ENCODE data around the gene ARGLU1.
A peak's percentile ranks its signal among the peaks of the same experiment; 100 is the strongest.

The ARGLU1 gene

GRCh38 chr13:106532111-106532929 is 35.6 kb downstream of the ARGLU1 start:
- peaks cover 13% of the 10 kb centered on the region for H3K79me2 ChIP-seq (ENCODE audit: control insufficient read depth, low read length)
- H3K9me2 ChIP-seq (replicated peaks; ENCODE audit: control insufficient read depth, low read length) = no peaks in the 10 kb centered on the region
- no peaks in the 10 kb centered on the region for H3K36me3 ChIP-seq (ENCODE audit: control insufficient read depth, low read length)
- no peak overlapping the region for H3K27ac ChIP-seq (ENCODE audit: low read depth, low read length)
- H3K9me3 ChIP-seq (ENCODE audit: control insufficient read depth, insufficient read depth, low read length) = no peaks in the 10 kb centered on the region
- H3K4me3 ChIP-seq (ENCODE audit: low read length) = peak overlapping the region; percentile 78
- H3K4me1 ChIP-seq (ENCODE audit: control insufficient read depth, low read length) = peaks cover 31% of the 10 kb centered on the region
- TF ChIP-seq, protein P1, sequence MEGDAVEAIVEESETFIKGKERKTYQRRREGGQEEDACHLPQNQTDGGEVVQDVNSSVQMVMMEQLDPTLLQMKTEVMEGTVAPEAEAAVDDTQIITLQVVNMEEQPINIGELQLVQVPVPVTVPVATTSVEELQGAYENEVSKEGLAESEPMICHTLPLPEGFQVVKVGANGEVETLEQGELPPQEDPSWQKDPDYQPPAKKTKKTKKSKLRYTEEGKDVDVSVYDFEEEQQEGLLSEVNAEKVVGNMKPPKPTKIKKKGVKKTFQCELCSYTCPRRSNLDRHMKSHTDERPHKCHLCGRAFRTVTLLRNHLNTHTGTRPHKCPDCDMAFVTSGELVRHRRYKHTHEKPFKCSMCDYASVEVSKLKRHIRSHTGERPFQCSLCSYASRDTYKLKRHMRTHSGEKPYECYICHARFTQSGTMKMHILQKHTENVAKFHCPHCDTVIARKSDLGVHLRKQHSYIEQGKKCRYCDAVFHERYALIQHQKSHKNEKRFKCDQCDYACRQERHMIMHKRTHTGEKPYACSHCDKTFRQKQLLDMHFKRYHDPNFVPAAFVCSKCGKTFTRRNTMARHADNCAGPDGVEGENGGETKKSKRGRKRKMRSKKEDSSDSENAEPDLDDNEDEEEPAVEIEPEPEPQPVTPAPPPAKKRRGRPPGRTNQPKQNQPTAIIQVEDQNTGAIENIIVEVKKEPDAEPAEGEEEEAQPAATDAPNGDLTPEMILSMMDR (IDR thresholded peaks at IDR 0.05; ENCODE audit: low read depth, low read length, poor library complexity, severe bottlenecking) = no peak
- TF ChIP-seq EZH2phosphoT487 (IDR thresholded peaks at IDR 0.05; ENCODE audit: borderline replicate concordance, low read length) = no peak
- peaks cover 23% of the 10 kb centered on the region for H3K27me3 ChIP-seq (ENCODE audit: control insufficient read depth, low read length)
- peaks cover 11% of the 10 kb centered on the region for H3F3A ChIP-seq (ENCODE audit: control insufficient read depth, insufficient read depth)
- H3K4me2 ChIP-seq (ENCODE audit: low read length) = peak overlapping the region; percentile 91
- peaks cover 3% of the 10 kb centered on the region for H4K20me1 ChIP-seq (ENCODE audit: control insufficient read depth, insufficient read depth, low read depth, low read length)

DNA sequence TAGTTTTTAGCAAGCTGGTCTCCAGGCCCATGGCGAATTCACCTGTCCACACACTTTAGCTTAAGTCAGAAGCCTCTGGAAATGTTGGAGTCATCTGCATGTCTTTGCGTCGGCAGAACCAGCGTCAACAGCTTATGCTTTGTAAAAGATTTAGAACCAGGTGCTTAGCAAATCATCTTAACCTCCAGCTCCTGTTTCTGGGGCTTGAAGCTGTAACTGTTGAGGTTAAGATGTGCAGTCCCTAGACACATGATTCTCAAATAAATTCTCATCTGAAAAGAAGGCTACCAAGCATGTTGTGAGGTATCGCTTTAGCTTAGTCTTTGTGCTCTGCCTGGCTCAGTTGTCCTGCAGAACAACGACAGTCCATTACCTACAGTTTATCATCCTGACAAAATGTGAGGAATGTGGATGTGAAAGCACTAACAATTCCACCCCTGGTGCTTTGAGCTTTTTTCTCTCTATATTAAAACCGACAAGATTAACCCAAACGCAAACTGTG is 36.9 kb downstream of the ARGLU1 start:
- no peaks in the 10 kb centered on the region for H3K9me3 ChIP-seq (ENCODE audit: control insufficient read depth, insufficient read depth, low read length)
- peaks cover 23% of the 10 kb centered on the region for H3K27me3 ChIP-seq (ENCODE audit: control insufficient read depth, low read length)
- H3K9me2 ChIP-seq (replicated peaks; ENCODE audit: control insufficient read depth, low read length) = no peaks in the 10 kb centered on the region
- no peak for TF ChIP-seq EZH2phosphoT487 (IDR thresholded peaks at IDR 0.05; ENCODE audit: borderline replicate concordance, low read length)
- TF ChIP-seq, protein P1 (IDR thresholded peaks at IDR 0.05; ENCODE audit: low read depth, low read length, poor library complexity, severe bottlenecking) = no peak
- peaks cover 13% of the 10 kb centered on the region for H3K79me2 ChIP-seq (ENCODE audit: control insufficient read depth, low read length)
- peaks cover 21% of the 10 kb centered on the region for H3K4me1 ChIP-seq (ENCODE audit: control insufficient read depth, low read length)
- peaks cover 3% of the 10 kb centered on the region; the same call in 1 of the 2 replicates for H3F3A ChIP-seq (ENCODE audit: control insufficient read depth, insufficient read depth)
- no peaks in the 10 kb centered on the region for H3K36me3 ChIP-seq (ENCODE audit: control insufficient read depth, low read length)
- no peak overlapping the region for H3K4me2 ChIP-seq (ENCODE audit: low read length)
- H3K4me3 ChIP-seq (ENCODE audit: low read length) = no peak overlapping the region
- H3K27ac ChIP-seq (ENCODE audit: low read depth, low read length) = no peak overlapping the region
- H4K20me1 ChIP-seq (ENCODE audit: control insufficient read depth, insufficient read depth, low read depth, low read length) = no peaks in the 10 kb centered on the region; the same call in 1 of the 2 replicates

- no peak overlapping the region for H3K4me2 ChIP-seq (ENCODE audit: low read length)
- no peak overlapping the region for H3K27ac ChIP-seq (ENCODE audit: low read depth, low read length)
- H3F3A ChIP-seq (ENCODE audit: control insufficient read depth, insufficient read depth) = peaks cover 3% of the 10 kb centered on the region; the same call in 1 of the 2 replicates
These were observed 37.6 kb downstream of the ARGLU1 start for GRCh38 chr13:106530171-106530851.

More at GRCh38 chr13:106530171-106530851, 37.6 kb downstream of the ARGLU1 start:
- no peaks in the 10 kb centered on the region; the same call in 1 of the 2 replicates for H4K20me1 ChIP-seq (ENCODE audit: control insufficient read depth, insufficient read depth, low read depth, low read length)
- H3K4me1 ChIP-seq (ENCODE audit: control insufficient read depth, low read length) = peaks cover 20% of the 10 kb centered on the region
- H3K4me3 ChIP-seq (ENCODE audit: low read length) = no peak overlapping the region
- no peaks in the 10 kb centered on the region for H3K9me2 ChIP-seq (replicated peaks; ENCODE audit: control insufficient read depth, low read length)
- TF ChIP-seq EZH2phosphoT487 (IDR thresholded peaks at IDR 0.05; ENCODE audit: borderline replicate concordance, low read length) = no peak
- TF ChIP-seq, protein P1 (IDR thresholded peaks at IDR 0.05; ENCODE audit: low read depth, low read length, poor library complexity, severe bottlenecking) = no peak
- peaks cover 23% of the 10 kb centered on the region for H3K27me3 ChIP-seq (ENCODE audit: control insufficient read depth, low read length)
- H3K9me3 ChIP-seq (ENCODE audit: control insufficient read depth, insufficient read depth, low read length) = no peaks in the 10 kb centered on the region
- peaks cover 13% of the 10 kb centered on the region for H3K79me2 ChIP-seq (ENCODE audit: control insufficient read depth, low read length)
- no peaks in the 10 kb centered on the region for H3K36me3 ChIP-seq (ENCODE audit: control insufficient read depth, low read length)

Measured in DOHH2 (cell line).